Nucleus accumbens (tissue), 56 donors: ENCODE data around the gene ATP7A.
"Not testable (repeated sequence)": the region's sequence is repeated elsewhere in the genome, so short reads cannot be mapped to it uniquely, and the experiment has no call there.

Source experiments
- DNase-seq, 56 donors: peaks; one replicate each; lab custom pipeline; 2025; lab: John Stamatoyannopoulos, UW

ATP7A gene

GRCh38 chrX:78024349-78025059, 114.0 kb downstream of the ATP7A start:
- DNase-seq, result no peak

DNA sequence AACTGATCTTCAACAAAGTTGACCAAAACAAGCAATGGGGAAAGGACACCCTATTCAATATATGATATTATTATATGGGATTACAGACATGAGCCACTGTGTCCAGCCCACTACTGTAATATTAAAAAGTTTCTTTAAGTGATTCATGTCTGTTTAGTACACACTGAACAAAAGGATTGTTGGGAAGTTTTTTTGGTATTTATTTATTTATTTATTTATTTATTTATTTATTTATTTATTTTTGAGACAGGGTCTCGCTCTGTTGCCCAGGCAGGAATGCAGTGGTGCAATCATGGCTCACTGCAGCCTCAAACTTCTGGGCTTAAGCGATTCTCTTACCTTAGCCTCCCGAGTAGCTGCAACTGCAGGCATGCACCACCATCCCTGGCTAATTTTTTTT, 117.3 kb downstream of the ATP7A start:
- no peak for DNase-seq

DNA sequence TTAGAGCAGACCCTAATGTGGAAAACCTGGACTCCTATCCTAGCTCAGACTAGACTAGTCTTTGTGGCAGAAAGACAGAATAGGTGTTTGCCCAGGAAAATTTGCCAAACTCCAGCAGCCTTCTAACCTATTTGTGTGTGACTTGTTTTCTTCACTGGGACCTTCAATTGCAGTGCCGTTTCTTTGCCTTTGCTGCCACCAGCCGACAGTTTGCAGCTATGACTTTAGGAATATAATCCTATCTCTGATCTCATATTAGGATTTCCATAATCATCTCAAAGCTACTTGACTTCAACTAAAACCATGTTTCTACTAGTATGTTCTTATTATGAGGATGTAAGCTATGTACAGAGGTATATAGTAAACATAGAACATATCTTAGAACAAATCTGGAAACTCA, 119.2 kb downstream of the ATP7A start:
- DNase-seq, result peak in 22 of 56 donors; percentile 0 to 59 (median 1)

DNA sequence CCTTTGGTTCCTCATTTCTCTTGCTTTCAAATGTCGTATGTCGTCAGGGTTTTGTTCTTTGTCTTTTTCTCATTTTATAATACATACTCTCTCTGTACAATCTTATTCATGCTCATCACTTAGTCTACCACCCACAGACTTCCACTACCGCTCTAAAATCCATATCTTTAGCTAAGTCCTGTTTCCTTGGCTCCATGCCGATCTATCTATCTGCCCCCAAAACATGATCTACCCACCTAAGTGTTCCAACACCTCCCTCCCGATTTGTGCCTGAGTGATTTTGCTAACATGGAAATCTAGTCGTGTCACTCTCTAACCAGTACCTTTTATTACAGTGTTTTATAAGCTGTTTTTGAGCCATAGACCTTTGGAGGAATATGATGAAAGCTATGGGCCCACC, 124.6 kb downstream of the ATP7A start:
- peak in 9 of 56 donors; percentile 0 to 20 (median 5) for DNase-seq

GRCh38 chrX:78037881-78038280, 127.4 kb downstream of the ATP7A start:
- peak in 1 of 56 donors; percentile 8 for DNase-seq

- DNase-seq, result no peak
Observed at GRCh38 chrX:78042601-78043000, 132.1 kb downstream of the ATP7A start.

- DNase-seq, result no peak
Observed at GRCh38 chrX:78046362-78046761, 135.9 kb downstream of the ATP7A start.

- DNase-seq, result no peak
Observed at GRCh38 chrX:78048052-78048451, 137.6 kb downstream of the ATP7A start.

- no peak for DNase-seq
Observed at GRCh38 chrX:78063687-78064086, 153.2 kb downstream of the ATP7A start.

DNA sequence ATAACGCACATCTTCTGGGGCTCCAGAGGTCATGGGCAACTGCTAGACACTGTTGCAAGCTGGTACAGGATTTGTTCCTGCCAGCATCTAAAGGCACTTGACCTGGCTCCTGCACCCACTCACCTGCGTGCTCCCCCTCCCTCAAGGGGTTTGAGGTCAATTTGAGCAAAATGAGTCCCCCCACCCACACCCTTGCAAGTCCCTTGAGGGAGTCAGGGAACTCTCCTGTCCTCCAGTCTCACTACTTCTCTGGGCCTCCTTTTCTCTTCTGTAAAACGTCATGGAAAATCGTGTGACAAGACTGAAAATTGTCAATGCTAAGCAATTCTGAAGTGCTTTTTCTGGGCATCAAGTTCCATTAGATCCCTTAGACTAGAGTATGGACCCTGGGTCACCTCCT, 153.7 kb downstream of the ATP7A start:
- no peak for DNase-seq

GRCh38 chrX:78064698-78065601, 154.5 kb downstream of the ATP7A start:
- DNase-seq, result not testable (repeated sequence)

DNA sequence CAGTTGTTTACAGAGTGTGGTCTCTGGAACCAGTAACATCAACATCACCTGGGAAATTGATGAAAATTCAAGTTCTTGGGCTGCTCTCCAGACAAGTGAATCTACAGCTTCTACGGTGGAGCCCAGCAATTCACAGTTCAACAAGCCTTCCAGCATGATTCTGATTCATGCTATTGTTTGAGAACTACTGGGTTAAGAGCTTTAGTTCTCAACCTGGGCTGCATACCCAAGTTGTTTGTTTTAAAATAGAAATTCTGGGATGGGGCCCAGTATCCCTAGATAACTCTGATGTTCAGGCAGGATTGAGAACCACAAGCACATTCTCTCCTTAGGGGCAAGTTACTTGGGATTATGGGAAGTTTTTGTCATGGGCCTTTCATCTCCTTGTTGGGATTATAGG, 155.6 kb downstream of the ATP7A start:
- DNase-seq, result no peak

- no peak for DNase-seq
Observed at GRCh38 chrX:78071331-78071730, 160.8 kb downstream of the ATP7A start.

GRCh38 chrX:78073147-78074077, 162.9 kb downstream of the ATP7A start:
- DNase-seq, result not testable (repeated sequence)

- no peak for DNase-seq
Observed at GRCh38 chrX:78074088-78074487, 163.6 kb downstream of the ATP7A start.

DNA sequence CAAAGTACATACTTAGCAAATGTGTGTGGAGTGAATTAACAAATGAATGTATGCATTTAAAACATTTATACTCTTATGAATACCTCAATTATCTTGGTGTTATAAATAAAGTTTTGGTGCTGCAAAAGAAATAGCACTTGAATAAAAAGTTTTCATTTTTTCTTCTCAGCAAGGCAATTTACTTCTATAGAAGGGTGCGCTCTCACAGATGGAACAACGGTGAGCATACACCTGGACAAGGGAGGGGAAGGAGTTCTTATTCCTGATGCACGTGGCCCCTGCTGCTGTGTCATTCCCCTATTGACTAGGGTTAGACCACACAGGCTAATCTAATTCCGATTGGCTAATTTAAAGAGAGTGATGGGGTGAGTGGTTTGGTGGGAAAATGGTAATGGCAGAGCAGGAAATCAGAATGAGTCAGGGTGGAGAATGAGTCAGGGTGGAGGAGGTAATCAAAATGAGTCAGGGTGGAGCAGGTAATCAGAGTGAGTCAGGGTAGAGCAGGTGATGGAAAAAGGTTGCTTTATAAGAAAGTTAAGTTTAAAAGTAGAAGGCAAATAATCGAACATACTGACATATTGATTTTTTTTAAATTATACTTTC, 165.4 kb downstream of the ATP7A start:
- peak in 4 of 56 donors; percentile 0 to 13 (median 2) for DNase-seq

- not testable (repeated sequence) for DNase-seq
Observed at GRCh38 chrX:78081413-78081812, 170.9 kb downstream of the ATP7A start.

GRCh38 chrX:78092296-78092695, 181.8 kb downstream of the ATP7A start:
- DNase-seq, result no peak

GRCh38 chrX:78098108-78098507, 187.6 kb downstream of the ATP7A start:
- no peak for DNase-seq
